Stimulated activated CD8-positive, alpha-beta memory T cell treated with anti-CD3 and anti-CD28 coated beads, Interleukin-4, amount 100 ng/mL, for 24 hours (primary cell): ENCODE results near the gene SERTAD3.

Source experiments
- DNase-seq: peaks from one replicate; pipeline ENCODE4 v3.0.0-alpha.2; 2020; ENCODE audit warnings: low read depth

The SERTAD3 gene

GRCh38 chr19:40424637-40425449, 19.3 kb downstream of the SERTAD3 start:
- no peak for DNase-seq

GRCh38 chr19:40423938-40424337, 20.2 kb downstream of the SERTAD3 start:
- no peak for DNase-seq

GRCh38 chr19:40422748-40423566, 21.2 kb downstream of the SERTAD3 start:
- no peak for DNase-seq

GRCh38 chr19:40421993-40422747, 22.0 kb downstream of the SERTAD3 start:
- DNase-seq, result no peak

GRCh38 chr19:40420766-40421765, 23.1 kb downstream of the SERTAD3 start:
- peak; percentile 64 for DNase-seq

- no peak for DNase-seq
Measured at GRCh38 chr19:40420451-40420765, 23.7 kb downstream of the SERTAD3 start.

- no peak for DNase-seq
Measured at GRCh38 chr19:40419780-40420179, 24.4 kb downstream of the SERTAD3 start.

GRCh38 chr19:40419066-40419612, 25.0 kb downstream of the SERTAD3 start:
- DNase-seq, result no peak

- DNase-seq, result no peak
Measured at GRCh38 chr19:40418040-40418439, 26.1 kb downstream of the SERTAD3 start.

GRCh38 chr19:40417643-40417981, 26.5 kb downstream of the SERTAD3 start:
- DNase-seq, result no peak

GRCh38 chr19:40416918-40417642, 27.1 kb downstream of the SERTAD3 start:
- DNase-seq, result no peak

- no peak for DNase-seq
Measured at GRCh38 chr19:40415768-40416167, 28.4 kb downstream of the SERTAD3 start.

GRCh38 chr19:40414542-40415535, 29.3 kb downstream of the SERTAD3 start:
- DNase-seq, result no peak

GRCh38 chr19:40413291-40413845, 30.8 kb downstream of the SERTAD3 start, which contains the start of gene PRX:
TSS of gene PRX (minus strand) at chr19:40413378. CDS start at chr19:40407932, 5,446 bp downstream.
- no peak for DNase-seq

- DNase-seq, result no peak
Measured at GRCh38 chr19:40412866-40413265, 31.3 kb downstream of the SERTAD3 start.

GRCh38 chr19:40411958-40412499, 32.1 kb downstream of the SERTAD3 start:
- no peak for DNase-seq

- DNase-seq, result no peak
Measured at GRCh38 chr19:40411125-40411842, 32.9 kb downstream of the SERTAD3 start.

- no peak for DNase-seq
Measured at GRCh38 chr19:40410030-40410389, 34.1 kb downstream of the SERTAD3 start.
